GM11168 (cell line): ENCODE results near the gene SLC25A2.
"Not testable (repeated sequence)": the region's sequence is repeated elsewhere in the genome, so short reads cannot be mapped to it uniquely, and the experiment has no call there.

Experiments
- in situ Hi-C: fragments of 300-500 bp; cut with MboI; formaldehyde crosslinking; loops from one replicate; pipeline ENCODE4 v1.12.0; 2022; ENCODE audit warnings: low sequenced_read_pairs; ENCODE audit not compliant: unreplicated experiment

SLC25A2 gene

DNA sequence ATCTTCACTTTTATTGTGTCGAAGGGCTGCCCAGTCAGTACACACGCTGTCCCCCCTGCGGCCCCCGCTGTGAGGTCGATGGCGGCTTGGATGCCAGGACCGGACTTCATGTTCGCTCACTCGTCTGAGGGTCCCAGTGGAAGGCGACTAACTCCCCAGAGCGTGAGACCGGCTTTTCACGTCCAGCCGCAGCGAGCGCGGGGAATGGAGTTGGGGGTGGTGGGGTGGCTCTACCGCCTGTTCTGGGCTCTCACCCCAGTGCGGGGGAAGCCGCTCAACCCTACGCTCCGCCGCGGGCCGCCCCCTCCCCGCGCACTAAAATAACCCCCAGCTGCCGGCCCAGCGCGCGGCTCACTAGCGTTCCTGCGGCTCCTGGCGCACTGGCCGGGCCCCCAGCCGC lies at the start of gene SLC25A2:
Gene SLC25A2 (minus strand): TSS at position 294 of the 400 bp plus-strand sequence. CDS start 184 bp downstream, at position 110.
- in situ Hi-C loops: no loop called here

DNA sequence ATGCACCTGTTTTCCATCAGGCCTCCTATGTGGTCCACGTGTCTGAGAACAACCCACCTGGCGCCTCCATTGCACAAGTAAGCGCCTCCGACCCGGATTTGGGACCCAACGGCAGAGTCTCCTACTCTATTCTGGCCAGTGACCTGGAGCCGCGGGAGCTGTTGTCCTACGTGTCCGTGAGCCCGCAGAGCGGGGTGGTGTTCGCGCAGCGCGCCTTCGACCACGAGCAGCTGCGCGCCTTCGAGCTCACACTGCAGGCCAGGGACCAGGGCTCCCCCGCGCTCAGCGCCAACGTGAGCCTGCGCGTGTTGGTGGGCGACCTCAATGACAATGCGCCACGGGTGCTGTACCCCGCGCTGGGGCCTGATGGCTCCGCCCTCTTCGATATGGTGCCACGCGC lies 47.7 kb upstream of the SLC25A2 start:
- in situ Hi-C loops: no loop called here

DNA sequence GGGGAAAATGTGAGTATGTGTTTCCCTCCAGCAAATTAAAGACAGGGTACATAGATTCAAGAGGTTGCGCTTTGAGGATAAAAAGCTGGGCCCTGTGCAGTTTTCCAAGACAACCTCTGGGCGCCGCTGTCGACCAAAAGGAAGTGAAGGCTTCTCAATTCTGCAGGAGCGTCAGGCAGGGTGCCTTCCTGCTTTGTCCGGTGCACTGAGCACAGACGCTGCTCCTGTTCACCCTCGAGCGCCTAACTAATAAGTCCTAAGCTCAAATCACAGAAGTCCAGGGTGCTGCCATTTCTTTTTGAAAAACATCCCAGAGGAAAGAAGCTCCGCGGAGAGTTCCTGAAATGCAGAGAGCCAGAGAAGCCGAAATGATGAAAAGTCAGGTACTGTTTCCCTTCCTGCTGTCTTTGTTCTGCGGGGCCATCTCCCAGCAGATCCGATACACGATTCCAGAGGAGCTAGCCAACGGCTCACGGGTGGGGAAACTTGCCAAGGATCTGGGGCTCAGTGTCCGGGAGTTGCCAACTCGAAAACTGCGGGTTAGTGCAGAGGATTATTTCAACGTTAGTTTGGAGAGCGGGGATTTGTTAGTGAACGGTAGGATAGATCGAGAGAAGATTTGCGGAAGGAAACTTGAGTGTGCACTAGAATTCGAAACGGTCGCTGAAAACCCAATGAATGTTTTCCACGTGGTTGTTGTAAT lies 46.2 kb upstream of the SLC25A2 start, which contains the start of gene PCDHGB1:
Gene PCDHGB1 (plus strand): TSS at position 183 of the 703 bp plus-strand sequence. CDS start 162 bp downstream, at position 345.
- in situ Hi-C loops: no loop called here

DNA sequence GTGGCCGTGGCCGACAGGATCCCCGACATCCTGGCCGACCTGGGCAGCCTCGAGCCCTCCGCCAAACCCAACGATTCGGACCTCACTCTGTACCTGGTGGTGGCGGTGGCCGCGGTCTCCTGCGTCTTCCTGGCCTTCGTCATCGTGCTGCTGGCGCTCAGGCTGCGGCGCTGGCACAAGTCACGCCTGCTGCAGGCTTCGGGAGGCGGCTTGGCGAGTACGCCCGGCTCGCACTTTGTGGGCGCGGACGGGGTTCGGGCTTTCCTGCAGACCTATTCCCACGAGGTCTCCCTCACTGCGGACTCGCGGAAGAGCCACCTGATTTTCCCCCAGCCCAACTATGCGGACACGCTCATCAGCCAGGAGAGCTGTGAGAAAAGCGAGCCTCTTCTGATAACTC lies 42.2 kb upstream of the SLC25A2 start:
- in situ Hi-C loops: not testable (repeated sequence)

DNA sequence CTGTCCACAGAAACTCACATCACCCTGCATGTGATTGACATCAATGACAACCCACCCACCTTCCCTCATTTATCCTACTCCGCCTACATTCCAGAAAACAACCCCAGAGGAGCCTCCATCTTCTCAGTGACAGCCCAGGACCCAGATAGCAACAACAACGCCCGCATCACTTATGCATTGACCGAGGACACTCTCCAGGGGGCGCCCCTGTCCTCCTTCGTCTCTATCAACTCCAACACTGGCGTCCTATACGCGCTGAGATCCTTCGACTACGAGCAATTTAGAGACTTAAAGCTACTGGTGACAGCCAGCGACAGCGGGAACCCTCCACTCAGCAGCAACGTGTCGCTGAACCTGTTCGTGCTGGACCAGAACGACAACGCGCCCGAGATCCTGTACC lies 41.5 kb upstream of the SLC25A2 start:
- in situ Hi-C loops: no loop called here

DNA sequence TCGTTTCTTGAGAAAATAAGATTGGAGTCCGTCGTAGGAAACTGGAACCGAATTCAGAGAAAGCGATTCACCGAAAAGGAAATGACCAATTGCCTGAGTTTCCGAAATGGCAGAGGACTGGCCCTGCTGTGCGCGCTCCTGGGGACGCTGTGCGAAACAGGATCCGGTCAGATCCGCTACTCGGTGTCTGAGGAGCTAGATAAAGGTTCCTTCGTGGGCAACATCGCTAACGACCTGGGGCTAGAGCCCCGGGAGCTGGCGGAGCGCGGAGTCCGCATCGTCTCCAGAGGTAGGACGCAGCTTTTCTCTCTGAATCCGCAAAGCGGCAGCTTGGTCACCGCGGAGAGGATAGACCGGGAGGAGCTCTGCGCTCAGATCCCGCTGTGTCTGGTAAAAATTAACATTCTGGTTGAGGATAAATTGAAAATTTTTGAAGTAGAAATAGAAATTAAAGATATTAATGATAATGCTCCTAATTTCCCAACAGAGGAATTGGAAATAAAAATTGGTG lies 40.2 kb upstream of the SLC25A2 start:
- in situ Hi-C loops: no loop called here

DNA sequence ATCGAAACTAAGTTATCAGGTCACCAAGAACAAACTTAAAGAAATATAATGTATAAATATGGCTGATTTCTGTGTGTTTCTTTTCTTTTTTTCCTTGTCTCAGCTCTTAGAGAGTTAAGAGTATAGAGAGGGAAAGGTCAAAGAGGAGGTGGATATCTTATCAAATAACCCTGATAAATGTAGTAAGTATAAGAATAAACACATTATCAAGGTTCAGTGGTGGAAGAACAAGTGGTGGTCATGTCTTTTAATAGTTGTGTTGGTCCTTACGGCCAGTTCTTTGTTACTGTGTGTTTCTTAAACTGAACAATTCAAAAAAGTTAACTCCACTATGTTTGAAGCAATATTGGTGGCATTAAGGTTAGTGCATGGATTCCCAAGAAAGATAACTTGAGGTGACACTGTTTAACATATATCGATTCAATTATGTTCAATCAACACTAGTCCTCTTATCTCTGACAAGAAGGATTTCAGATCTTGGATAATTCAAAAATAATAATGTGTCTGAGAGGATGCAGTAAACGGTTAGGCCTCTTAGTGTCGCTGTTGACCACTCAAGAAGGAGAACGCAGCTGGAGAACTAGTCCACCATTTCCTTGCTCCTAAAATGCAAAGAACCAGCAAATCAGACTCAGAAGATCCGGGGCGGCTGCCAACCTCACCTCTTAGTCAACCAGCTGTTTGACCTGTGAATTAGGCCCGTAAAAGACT lies 39.5 kb upstream of the SLC25A2 start, which contains the start of gene PCDHGA3:
Gene PCDHGA3 (plus strand): TSS at position 588 of the 711 bp plus-strand sequence. CDS start 205 bp downstream, outside the sequence.
- in situ Hi-C loops: no loop called here

DNA sequence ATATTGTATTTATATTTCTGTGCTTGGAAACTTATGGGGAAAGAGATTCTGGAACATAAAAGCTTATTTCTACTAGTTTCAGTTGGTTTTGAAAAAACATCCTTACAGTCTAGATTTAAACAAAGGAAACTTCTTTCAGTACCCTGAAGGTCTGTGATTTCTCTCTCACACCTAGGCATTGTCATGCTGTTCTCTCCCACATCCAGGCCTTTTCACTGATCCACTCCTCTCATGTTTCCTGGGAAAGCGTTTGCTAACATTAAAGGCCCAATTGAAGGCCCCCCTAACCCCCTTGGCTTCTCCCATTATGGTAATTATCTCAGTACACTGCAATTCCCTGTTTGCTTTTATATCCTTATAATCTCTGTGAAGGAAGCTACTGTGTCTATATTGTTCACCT lies 38.9 kb upstream of the SLC25A2 start:
- in situ Hi-C loops: no loop called here

DNA sequence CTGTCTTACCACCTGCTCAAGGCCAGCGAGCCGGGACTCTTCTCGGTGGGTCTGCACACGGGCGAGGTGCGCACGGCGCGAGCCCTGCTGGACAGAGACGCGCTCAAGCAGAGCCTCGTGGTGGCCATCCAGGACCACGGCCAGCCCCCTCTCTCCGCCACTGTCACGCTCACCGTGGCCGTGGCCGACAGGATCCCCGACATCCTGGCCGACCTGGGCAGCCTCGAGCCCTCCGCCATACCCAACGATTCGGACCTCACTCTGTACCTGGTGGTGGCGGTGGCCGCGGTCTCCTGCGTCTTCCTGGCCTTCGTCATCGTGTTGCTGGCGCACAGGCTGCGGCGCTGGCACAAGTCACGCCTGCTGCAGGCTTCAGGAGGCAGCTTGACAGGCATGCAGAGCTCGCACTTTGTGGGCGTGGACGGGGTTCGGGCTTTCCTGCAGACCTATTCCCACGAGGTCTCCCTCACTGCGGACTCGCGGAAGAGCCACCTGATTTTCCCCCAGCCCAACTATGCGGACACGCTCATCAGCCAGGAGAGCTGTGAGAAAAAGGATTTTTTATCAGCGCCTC lies 37.0 kb upstream of the SLC25A2 start:
- in situ Hi-C loops: not testable (repeated sequence)

DNA sequence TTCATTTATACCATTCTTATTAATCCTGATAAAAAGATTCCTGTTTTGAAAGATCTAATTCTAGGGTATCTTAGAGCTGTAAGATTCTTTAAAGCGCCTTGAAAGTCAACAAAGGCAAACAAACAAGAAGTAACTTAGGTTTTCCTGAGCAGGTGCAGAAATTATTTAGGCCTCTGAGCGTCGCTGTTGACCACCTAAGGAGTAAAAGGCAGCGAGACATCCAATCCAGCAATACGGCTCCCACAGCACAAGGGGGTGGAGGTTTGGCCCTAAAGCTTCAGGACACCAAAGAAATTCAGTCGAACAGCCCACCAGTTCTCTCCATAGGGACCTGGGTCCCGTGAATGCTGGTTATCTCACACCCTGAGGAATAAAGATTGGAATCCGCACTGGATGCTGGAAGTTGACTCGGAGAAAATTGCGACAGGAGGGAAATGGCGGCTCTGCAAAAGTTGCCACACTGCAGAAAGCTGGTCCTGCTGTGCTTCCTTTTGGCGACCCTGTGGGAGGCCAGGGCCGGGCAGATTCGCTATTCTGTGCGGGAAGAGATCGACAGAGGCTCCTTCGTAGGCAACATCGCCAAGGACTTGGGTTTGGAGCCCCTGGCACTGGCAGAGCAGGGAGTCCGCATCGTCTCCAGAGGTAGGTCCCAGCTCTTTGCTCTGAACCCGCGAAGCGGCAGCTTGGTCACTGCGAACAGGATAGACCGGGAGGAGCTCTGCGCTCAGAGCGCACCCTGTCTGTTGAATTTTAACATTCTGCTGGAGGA lies 34.9 kb upstream of the SLC25A2 start, which contains the start of gene PCDHGA2:
Gene PCDHGA2 (plus strand): TSS at position 223 of the 769 bp plus-strand sequence.
- in situ Hi-C loops: no loop called here

DNA sequence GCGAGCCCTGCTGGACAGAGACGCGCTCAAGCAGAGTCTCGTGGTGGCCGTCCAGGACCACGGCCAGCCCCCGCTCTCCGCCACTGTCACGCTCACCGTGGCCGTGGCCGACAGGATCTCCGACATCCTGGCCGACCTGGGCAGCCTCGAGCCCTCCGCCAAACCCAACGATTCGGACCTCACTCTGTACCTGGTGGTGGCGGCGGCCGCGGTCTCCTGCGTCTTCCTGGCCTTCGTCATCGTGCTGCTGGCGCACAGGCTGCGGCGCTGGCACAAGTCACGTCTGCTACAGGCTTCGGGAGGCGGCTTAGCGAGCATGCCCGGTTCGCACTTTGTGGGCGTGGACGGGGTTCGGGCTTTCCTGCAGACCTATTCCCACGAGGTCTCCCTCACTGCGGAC lies 28.7 kb upstream of the SLC25A2 start:
- in situ Hi-C loops: not testable (repeated sequence)

DNA sequence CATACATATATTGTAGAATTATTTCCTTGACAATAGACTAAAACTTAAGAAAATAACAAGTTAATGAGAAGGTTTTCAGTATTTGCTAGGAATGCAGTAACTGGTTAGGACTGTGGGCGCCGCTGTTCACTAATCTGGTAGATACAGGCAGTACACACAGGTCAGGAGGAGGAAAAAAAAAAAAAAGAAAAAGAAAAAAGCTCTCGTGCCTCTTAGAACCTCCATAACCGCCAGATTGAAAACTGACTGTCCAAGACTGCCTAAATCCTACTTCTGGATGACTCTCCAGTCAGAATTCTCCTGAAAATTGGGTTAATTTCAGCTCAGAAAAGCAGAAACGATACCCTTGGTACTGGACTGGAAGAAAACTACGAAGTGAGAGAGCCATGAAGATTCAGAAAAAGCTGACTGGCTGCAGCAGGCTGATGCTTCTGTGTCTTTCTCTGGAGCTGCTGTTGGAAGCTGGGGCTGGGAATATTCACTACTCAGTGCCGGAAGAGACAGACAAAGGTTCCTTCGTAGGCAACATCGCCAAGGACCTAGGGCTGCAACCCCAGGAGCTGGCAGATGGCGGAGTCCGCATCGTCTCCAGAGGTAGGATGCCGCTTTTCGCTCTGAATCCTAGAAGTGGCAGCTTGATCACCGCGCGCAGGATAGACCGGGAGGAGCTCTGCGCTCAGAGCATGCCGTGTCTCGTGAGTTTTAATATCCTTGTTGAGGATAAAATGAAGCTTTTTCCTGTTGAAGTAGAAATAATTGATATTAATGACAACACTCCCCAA lies 26.6 kb upstream of the SLC25A2 start, which contains the start of gene PCDHGA1:
Gene PCDHGA1 (plus strand): TSS at position 216 of the 782 bp plus-strand sequence.
- in situ Hi-C loops: no loop called here

DNA sequence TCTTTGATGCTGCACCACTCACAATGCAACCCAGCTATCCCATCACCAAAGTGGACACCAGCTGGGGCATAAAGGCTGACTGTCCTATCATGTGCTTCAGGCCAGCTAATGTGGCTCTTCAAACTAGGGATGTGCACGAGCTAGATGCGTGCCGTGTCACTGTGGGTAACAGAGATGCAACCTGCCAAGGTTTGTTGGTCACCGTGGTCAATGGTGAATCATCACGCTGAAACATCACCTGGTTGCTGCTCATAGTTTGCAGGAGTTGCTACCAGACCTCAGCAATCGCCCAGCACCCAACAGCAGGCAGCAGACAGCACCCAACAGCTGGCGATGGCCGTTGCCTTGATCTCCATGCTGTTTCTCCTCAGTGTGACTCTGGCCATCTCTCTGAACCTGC lies 24.4 kb upstream of the SLC25A2 start:
- in situ Hi-C loops: no loop called here

DNA sequence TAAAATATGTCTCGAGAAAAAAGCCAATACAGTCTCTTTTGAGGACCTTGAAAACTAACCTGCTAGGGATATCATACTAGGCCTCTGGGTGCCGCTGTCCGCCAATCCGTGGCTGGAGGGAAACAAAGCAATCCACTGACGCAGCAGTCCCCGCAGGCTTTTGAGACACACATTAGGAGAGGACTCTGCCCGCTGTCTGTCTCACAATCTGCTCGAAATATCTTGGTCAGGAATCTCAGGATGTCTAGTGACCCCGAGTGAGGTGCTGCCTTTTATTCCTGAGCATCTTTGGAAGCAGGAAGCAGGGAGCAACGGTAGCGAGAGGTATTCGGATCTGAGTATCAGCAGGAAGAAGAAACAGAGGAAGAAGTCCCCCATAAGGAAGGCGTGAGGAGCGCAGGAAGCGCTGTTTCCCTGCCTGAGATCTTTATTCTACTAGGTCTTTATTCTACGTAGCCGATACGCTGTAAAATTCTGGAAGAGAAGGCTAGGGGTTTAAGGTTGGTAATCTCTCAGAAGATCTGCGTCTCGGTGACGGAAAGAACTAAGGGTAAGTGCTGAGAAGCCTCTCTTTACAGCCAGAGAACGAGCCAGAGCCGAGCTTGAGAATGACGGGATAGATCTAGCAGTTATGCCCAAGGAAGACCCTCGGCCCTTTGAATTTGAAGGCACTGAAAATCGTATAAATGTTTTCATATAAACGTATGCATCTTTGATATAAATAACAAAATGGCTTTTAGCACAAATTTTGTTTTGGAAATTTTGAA lies 22.4 kb upstream of the SLC25A2 start:
- in situ Hi-C loops: no loop called here

DNA sequence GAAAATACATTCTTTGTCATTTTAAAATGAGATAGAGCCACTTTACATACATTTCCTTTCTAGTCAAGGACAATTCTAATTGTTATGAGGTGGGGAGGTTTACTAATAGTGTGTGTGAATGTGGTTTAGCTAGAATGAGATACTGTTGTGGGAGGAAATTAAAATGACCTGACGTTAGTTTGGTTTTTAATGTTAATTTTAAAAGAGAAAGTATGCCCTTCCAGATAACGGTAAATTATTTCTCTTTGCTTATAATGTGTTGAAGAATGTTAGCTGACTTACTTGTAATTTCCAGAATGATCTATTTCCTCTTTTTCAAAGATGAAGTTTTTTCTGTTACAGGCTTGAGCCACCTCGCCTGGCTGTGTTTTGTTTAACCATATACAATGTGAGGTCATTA lies 18.4 kb upstream of the SLC25A2 start:
- in situ Hi-C loops: no loop called here

DNA sequence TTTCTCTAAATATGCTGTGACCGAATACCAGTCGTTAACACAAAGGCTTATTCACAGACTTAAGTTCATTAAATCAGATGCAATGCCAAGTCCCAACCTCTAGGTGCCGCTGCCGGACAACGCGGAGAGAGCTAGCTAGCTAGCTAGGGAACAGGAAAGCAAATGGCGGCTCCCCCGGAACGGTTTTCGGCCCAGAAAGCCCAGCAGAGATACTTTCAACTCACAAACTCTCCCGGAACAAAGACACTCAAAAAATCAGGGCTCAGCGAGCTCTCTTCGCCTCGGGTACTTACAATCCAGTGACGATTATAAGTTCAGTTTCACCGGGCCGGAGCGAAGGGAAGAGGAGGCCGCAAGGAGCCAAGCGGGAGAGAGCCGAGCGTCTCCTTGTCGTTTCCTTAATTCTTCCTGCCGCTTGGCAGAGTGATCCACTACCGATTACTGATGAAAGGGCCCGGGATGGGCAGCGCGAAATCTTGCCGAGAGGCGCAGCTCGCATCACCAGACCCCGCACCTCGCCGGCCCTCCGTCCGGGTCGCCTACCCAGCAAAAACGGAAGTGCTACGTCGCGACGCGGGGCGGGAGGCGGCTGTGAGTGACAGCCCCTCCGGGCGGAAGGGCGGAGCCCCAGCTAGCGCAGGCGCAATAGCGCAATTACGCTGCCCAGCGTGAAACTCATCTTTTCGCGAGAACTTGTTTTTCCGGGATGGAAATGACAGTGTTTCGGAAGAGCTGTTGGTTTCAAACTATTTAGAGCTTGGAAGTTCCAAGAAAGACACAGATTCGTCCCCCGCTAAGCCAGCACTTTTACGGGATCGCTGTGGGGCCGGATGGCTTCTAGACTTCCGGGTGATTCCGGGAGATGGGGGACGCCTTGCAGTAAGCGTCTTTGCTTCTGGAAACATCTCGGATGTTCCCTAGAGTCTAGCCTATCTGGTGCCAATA lies 16.6 kb upstream of the SLC25A2 start, which contains the start of gene TAF7:
Gene TAF7 (minus strand): TSS at position 560 of the 945 bp plus-strand sequence. CDS start 740 bp downstream, outside the sequence.
- in situ Hi-C loops: no loop called here

DNA sequence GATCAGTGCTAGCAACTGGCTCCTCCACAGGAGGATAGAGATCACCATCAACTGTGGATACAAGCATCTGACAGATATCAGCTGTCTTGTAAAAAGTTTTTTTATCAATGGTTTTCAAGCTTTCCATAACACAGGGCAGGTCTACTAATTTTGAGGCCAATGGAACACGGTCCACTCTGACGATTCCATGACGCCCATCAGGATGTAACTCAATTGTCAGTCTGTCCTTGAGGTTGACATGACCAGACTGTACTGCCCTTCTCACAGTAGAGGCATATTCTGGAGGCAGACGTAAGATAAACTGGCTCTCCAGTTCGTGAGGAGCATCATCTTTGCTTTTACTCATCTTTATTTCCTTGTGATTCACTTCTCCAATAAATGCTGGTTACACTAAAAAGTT lies 15.8 kb upstream of the SLC25A2 start:
- in situ Hi-C loops: no loop called here
